GM21367 (cell line): ENCODE measurements around the gene TMEM255B.

Experiments
- ATAC-seq: cut with Tn5 transposase; IDR thresholded peaks from one replicate; pipeline ENCODE4 v1.9.1; 2021; ENCODE audit not compliant: unreplicated experiment

Gene TMEM255B

GRCh38 chr13:113845723-113846635 lies 87.0 kb downstream of the TMEM255B start:
- no peak for ATAC-seq

GRCh38 chr13:113846636-113847318 lies 87.8 kb downstream of the TMEM255B start:
- no peak for ATAC-seq

- no peak for ATAC-seq
Observed at GRCh38 chr13:113848020-113848419, 89.0 kb downstream of the TMEM255B start.

GRCh38 chr13:113848431-113849260 lies 89.6 kb downstream of the TMEM255B start:
- ATAC-seq = no peak

GRCh38 chr13:113849546-113849945 lies 90.5 kb downstream of the TMEM255B start:
- no peak for ATAC-seq

DNA sequence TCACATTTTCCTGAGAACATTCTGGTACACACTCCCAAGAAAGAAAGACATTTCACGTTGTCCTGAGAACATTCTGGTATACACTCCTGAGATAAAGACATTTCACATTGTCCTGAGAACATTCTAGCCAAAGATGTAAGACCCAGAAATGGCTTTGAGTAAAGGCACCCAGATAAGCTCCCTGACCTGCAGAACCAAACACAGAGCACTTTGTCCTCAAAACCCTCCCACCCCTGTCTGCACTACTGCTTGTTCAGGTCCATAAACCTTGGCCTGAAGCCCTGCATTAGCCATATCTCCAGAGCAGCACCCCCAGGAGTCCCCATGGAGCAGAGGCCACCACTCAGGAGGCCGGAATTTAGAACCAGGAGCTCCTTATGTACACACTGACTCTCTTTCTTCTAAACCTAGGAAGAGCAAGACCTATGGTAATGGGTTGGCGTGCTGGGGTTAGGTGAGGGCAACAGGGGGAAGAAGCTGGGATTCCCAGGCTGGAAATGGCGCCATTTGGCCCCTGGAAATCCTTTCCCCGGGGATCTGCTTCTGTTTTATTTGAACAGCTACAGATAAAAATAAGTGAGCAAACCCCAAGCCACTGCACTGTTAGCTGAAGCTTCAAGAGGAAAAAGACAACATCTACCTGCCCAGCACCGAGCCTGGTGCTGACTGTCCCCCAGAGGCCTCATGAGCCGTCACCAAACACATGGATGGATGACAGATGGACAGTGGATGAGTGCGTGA lies 91.1 kb downstream of the TMEM255B start:
- no peak for ATAC-seq

DNA sequence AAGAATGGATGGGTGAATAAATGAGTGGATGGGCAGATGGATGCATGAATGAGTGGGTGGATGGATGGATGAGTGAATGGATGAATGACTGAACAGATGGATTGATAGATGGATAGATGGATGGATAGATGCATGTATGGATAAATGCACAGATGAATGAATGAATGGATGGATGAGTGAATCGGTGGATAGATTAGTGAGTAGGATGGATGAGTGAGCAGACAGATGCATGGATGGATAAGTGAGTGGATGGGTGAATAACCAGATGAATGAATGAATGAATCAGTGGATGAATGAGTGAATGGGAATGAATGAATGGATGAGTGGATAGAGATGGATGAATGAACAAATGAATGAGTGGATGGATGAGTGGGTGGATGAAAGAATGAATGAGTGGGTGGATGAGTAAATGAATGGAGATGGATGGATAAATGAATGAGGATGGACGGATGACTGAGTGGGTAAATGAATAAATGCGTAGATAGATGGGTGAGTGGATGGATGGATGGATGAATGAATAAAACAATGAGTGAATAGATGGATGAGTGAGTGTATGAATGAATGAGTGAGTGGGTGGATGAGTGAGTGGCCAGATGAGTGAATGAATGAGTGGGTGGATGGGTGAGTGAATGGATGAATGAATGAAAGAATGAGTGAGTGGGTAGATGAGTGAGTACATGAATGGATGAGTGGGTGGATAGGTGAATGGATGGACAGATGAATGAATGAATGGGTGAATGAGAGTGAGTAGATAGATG lies 91.9 kb downstream of the TMEM255B start:
- no peak for ATAC-seq

DNA sequence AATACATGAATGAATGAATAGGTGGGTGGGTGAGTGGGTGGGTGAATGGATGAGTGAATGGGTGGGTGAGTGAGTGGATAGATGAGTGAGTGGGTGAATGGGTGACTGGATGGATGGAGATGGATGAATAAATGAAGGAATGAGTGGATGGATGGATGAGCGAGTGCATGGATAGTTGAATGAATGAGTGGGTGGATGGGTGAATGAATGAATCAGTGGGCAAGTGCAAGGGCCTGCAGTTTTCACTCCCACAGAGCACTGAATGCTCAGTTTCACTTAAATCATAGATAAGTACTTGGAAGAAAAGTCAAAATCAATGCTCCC lies 92.4 kb downstream of the TMEM255B start:
- no peak for ATAC-seq

DNA sequence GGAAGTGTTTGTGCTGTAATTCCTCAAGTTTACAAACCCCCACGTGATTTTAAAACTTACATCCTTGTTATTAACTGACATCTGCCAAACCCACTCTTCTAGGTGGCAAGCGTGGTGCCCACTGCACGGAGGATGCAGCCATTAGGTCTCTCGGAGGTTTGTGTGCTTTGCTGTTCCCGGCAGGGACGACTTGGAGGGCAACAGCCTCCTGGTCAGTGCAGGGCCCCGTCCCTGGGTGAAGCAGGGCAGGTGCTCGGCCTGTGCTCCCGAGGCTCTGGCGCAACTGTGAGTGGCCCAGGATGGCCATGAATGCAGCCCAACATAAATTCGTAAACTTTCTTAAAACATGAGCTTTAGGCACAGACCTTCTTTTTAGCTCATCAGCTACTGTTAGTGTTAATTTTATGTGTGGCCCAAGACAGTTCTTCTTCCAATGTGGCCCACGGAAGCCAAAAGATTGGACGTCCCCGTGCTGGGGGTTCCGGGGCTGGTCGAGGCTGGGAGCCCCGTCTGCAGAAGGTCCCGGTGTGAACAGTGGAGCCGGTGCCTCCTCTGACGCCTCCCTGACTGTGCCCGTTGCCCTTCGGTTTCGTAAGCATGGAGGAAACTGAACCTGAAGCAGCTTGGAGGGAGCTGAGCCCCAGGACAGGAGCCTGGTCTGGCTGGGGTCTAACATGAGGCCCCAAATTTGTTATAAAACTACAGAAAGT lies 93.0 kb downstream of the TMEM255B start:
- ATAC-seq = no peak

GRCh38 chr13:113852536-113853517 lies 93.8 kb downstream of the TMEM255B start:
- no peak for ATAC-seq

DNA sequence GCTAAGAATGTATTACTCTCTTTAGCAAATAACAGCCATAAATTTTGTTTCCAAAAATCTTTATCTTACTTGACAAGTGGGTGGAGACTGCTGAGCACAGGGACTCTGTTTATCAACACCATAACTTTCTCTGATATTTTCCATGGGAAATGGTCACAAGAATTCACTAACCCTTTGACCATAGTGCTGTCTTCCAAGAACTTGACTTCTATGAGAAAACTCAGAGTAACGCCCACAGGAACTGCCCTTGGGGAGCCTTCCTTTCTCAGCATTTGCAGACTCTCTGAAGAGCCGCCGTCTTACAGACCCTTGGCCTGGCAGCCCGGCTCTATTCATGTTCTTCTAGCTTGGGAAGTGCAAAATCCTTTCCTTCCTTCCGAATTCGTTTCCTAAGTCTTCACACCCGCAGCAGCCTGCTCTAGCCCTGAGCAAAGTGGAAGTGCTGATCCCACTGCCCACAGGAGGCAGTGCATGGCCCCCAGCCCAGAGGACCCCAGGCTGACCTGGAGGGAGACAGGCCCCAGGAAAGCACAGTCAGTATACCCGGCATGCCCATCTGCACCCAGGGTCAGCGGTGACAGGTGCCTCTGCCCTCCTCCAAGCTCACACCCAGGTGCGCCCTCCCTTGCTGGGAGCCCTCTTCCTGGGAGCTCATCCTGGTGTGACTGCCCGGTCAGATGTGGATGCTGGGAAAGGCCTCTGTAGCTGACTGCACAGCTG lies 94.7 kb downstream of the TMEM255B start:
- no peak for ATAC-seq

GRCh38 chr13:113854238-113855011 lies 95.4 kb downstream of the TMEM255B start:
- no peak for ATAC-seq

DNA sequence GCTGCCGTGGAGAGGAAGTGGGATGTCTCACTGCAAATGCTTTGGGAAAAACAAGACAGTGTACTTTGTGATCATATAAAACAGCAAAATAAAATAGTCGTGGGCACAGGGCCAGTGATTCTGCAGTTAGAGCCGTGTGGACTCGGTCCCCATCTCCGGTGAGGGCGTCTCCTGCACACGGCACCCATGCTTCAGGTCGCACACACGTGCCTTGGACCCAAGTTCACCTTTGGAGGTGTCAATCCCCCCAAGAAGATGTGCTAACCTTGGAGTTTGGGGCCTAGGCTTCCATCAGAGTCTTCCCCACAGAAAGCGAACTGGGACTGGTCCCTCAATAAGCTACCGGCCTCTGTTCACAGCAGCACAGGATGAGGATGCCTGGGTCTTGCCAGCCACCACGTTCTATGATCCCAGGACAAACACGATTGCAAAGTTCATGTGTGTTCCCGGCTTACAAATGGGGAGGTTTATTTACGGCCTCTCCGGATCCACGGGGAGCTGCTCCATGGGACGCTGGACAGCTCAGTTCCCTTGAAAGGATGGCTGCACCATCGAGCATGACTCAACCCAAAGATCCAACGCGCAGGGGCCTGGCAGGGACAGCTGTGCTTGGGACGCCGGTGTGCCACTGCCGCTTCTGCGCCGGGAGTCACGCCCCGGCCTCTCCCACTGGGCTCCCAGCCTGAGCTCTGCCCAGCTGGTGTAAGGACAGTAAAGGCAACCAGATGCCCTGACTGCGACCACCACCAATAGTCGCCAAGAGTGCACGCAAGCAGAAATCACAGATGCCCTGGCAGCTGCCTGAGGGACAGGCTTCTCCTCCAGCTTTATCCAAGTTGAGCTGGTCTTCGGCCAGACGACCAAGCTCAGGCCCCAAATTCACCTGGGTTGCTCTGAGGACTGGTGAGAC lies 96.2 kb downstream of the TMEM255B start:
- no peak for ATAC-seq

GRCh38 chr13:113855931-113856715 lies 97.1 kb downstream of the TMEM255B start:
- no peak for ATAC-seq

- no peak for ATAC-seq
Observed at GRCh38 chr13:113856716-113857065, 97.7 kb downstream of the TMEM255B start.
